ENCODE results near the gene SHPK.

SHPK gene

GRCh38 chr17:3600529-3601205, 35.4 kb downstream of the SHPK start:
- H3K4me3 ChIP-seq (replicated peaks; ENCODE audit: low read depth, low read length), result no peak overlapping the region
- no peak for DNase-seq (ENCODE audit: low read depth)
- no peak for TF ChIP-seq CTCF (IDR thresholded peaks at IDR 0.05; ENCODE audit: low read length, missing control alignments)

- no peak overlapping the region for H3K4me3 ChIP-seq (replicated peaks; ENCODE audit: low read depth, low read length)
- TF ChIP-seq CTCF (IDR thresholded peaks at IDR 0.05; ENCODE audit: low read length, missing control alignments), result no peak
- no peak for DNase-seq (ENCODE audit: low read depth)
These were observed 38.0 kb downstream of the SHPK start for GRCh38 chr17:3598078-3598477.

- DNase-seq (ENCODE audit: low read depth), result no peak
- no peak for TF ChIP-seq CTCF (IDR thresholded peaks at IDR 0.05; ENCODE audit: low read length, missing control alignments)
- H3K4me3 ChIP-seq (replicated peaks; ENCODE audit: low read depth, low read length), result no peak overlapping the region
These were observed 39.1 kb downstream of the SHPK start for GRCh38 chr17:3596804-3597464.

GRCh38 chr17:3594976-3595375, 41.1 kb downstream of the SHPK start:
- DNase-seq (ENCODE audit: low read depth), result no peak
- H3K4me3 ChIP-seq (replicated peaks; ENCODE audit: low read depth, low read length), result no peak overlapping the region
- no peak for TF ChIP-seq CTCF (IDR thresholded peaks at IDR 0.05; ENCODE audit: low read length, missing control alignments)

- no peak for TF ChIP-seq CTCF (IDR thresholded peaks at IDR 0.05; ENCODE audit: low read length, missing control alignments)
- DNase-seq (ENCODE audit: low read depth), result peak; percentile 62
- no peak overlapping the region for H3K4me3 ChIP-seq (replicated peaks; ENCODE audit: low read depth, low read length)
These were observed 41.8 kb downstream of the SHPK start for GRCh38 chr17:3594051-3594800.

- DNase-seq (ENCODE audit: low read depth), result no peak
- no peak for TF ChIP-seq CTCF (IDR thresholded peaks at IDR 0.05; ENCODE audit: low read length, missing control alignments)
- no peak overlapping the region for H3K4me3 ChIP-seq (replicated peaks; ENCODE audit: low read depth, low read length)
These were observed 42.7 kb downstream of the SHPK start for GRCh38 chr17:3593384-3593783.
